ENCODE measurements around the gene ZNF324. TPM values are rescaled to one million over a fixed set of nuclear protein-coding genes. Genes with fewer than 3 reads are reported as not detected.

The ZNF324 gene
- total RNA-seq (2021; fragmentation: NEBNext Ultra II Directional; extraction: Animal tissue kit (Norgen Biotek cat#: 25700)) (5.8 and 6.4 TPM in 2 replicates), polyA plus RNA-seq (2011; rRNA removed) (5.1 and 6.7 TPM in 2 replicates), polyA minus RNA-seq (2011; rRNA and poly(A)+ RNA removed) (6.8 and 7.0 TPM in 2 replicates)
- polyA plus RNA-seq (2011; cell fraction: cytosol; rRNA removed) = 5.1 TPM
- polyA plus RNA-seq (2011; cell fraction: nucleus; rRNA removed) = 5.8 TPM
- polyA plus RNA-seq (2012, experiment 1 of 2) = 2.8 to 4.1 TPM (median 3.9 TPM) in 4 replicates
- polyA plus RNA-seq (2012, experiment 2 of 2) = 3.0 TPM
- polyA plus RNA-seq (2013, experiment 1 of 2) = 2.7 TPM
- polyA plus RNA-seq (2013, experiment 2 of 2) = 2.4 TPM
- 5.2 TPM for polyA minus RNA-seq (2011; cell fraction: cytosol; rRNA and poly(A)+ RNA removed)
- 18.8 TPM for polyA minus RNA-seq (2011; cell fraction: nucleus; rRNA and poly(A)+ RNA removed)
- long read RNA-seq, experiment 1, partial matches to known transcripts = 0 of 6 reads
- long read RNA-seq, experiment 1, other reads (novel, unspliced or antisense) = 6 of 6 reads
- long read RNA-seq, experiment 2 = 0 reads

GRCh38 chr19:58466760-58467589, at the start of gene ZNF324:
Gene ZNF324, plus strand, starts transcription at chr19:58467080. Its CDS starts 2,106 bp downstream, at chr19:58469186.
- Histone ChIP-seq H3K4me3 (ENCODE audit: extremely low read depth in 1 of 4, insufficient read depth in 2 of 4, low read depth in 3 of 4, low read length in 4 of 4) (peak within 1 kb of the TSS; percentile 48 to 86 (median 69)), H3K27me3 (replicated peaks in 1 of 4; ENCODE audit: control insufficient read depth in 3 of 4, extremely low read depth in 1 of 4, insufficient read depth in 3 of 4, low read length in 3 of 4) (no peaks in the 10 kb centered on the region), H3K4me2 (ENCODE audit: insufficient read depth in 1 of 2, low read depth in 2 of 2, low read length in 2 of 2) (peak within 1 kb of the TSS; percentile 54 to 83), H4K5ac (ENCODE audit: insufficient read length, low read depth, low read length) (no peak within 1 kb of the TSS), H3K23me2 (ENCODE audit: low read depth, low read length) (peaks cover 8% of the 10 kb centered on the region; the same call in 1 of the 2 replicates), H3K18ac (ENCODE audit: extremely low read depth, low read length) (0 out of 2 replicates have a peak within 1 kb of the TSS, but pooled peaks have one; percentile 88), H3K79me2 (ENCODE audit: control insufficient read depth in 1 of 2, insufficient read depth in 2 of 2, low read length in 2 of 2) (no peaks in the 10 kb centered on the region), H3K79me1 (ENCODE audit: low read depth, low read length) (peaks cover 6% of the 10 kb centered on the region; the same call in 1 of the 2 replicates), H3K4me1 (replicated peaks in 1 of 4; ENCODE audit: control insufficient read depth in 3 of 4, insufficient read depth in 4 of 4, low read length in 3 of 4) (no peaks in the 10 kb centered on the region), H2BK15ac (ENCODE audit: low read length) (0 out of 2 replicates have a peak within 1 kb of the TSS, but pooled peaks have one; percentile 49), H3K9me3 (ENCODE audit: insufficient read depth in 2 of 2, low read depth in 1 of 2, low read length in 1 of 2) (no peaks in the 10 kb centered on the region), H2AK5ac (ENCODE audit: low read depth, low read length) (no peak within 1 kb of the TSS), H2BK120ac (replicated peaks; ENCODE audit: low read depth, low read length) (no peak within 1 kb of the TSS), H3K36me3 (ENCODE audit: control insufficient read depth in 2 of 4, insufficient read depth in 4 of 4, low read length in 3 of 4) (peaks cover 0 to 4% (median under 1%) of the 10 kb centered on the region in 4 experiments; a peak in 3 of 8 replicates), H3K4ac (replicated peaks; ENCODE audit: insufficient read length, low read depth, low read length) (no peak within 1 kb of the TSS), H3K23ac (ENCODE audit: insufficient read length) (no peak within 1 kb of the TSS), H2BK12ac (ENCODE audit: low read depth, low read length) (no peak within 1 kb of the TSS; the same call in 1 of the 2 replicates), H4K8ac (ENCODE audit: extremely low read depth, insufficient read depth, low read length) (no peak within 1 kb of the TSS; the same call in 1 of the 2 replicates), H3K27ac (ENCODE audit: low read depth, low read length) (no peak within 1 kb of the TSS), H2BK20ac (ENCODE audit: low read length) (no peak within 1 kb of the TSS), H3K14ac (ENCODE audit: insufficient read length) (no peak within 1 kb of the TSS), H4K20me1 (replicated peaks in 1 of 2; ENCODE audit: control insufficient read depth in 1 of 2, insufficient read depth in 2 of 2, low read length in 2 of 2) (peaks cover 0 to 8% of the 10 kb centered on the region in 2 experiments), H3K9ac (replicated peaks in 1 of 4; ENCODE audit: extremely low read depth in 1 of 4, low read depth in 3 of 4, low read length in 3 of 4) (peak within 1 kb of the TSS in 3 of 4 experiments; percentile 29 to 60 (median 44); a peak in 4 of 7 replicates), H2BK5ac (ENCODE audit: low read depth, low read length) (no peak within 1 kb of the TSS), H4K91ac (replicated peaks; ENCODE audit: insufficient read length, low read length) (no peak within 1 kb of the TSS), H2AFZ (ENCODE audit: low read length) (peak within 1 kb of the TSS; percentile 97), H3K56ac (replicated peaks; ENCODE audit: insufficient read length, low read depth, low read length) (no peak within 1 kb of the TSS)
- CTCF ChIA-PET (ENCODE audit: partially characterized antibody) = interaction anchor here (1.2 kb wide), 1 partner anchor 51 kb away, joined by 3 read pairs; no protein-coding TSS in a partner anchor
- FAIRE-seq = no peak
- POLR2A ChIA-PET (ENCODE audit: partially characterized antibody) = interaction anchor here (0.7 to 3.3 kb wide), 3 partner anchors 8 to 78 kb away, joined by 3 to 10 read pairs (median 3); partner anchors contain the start of gene ZNF446
- peak; percentile 84 to 98 for DNase-seq (ENCODE audit: low read depth in 1 of 2, low spot score in 2 of 2)
- 1% methylated on average over 72 of the region's 92 CpGs; no CpG with 5 or more reads in 1 of the 2 experiments for WGBS, 2 experiments (ENCODE audit: extremely low coverage in 1 of 2, insufficient coverage in 1 of 2, insufficient read length in 1 of 2, insufficient replicate concordance in 2 of 2, low coverage in 1 of 2, low lambda C conversion rate in 2 of 2, missing lambda C conversion rate in 1 of 2)
- peak in 1 of 2 experiments; percentile 93; a peak in 2 of 4 replicates for TF ChIP-seq SIN3A (conservative IDR thresholded peaks at IDR 0.05 in 1 of 2, IDR thresholded peaks at IDR 0.05 in 1 of 2; ENCODE audit: low read depth in 1 of 2, low read length in 2 of 2)
- TF ChIP-seq ATF3 (IDR thresholded peaks at IDR 0.05; ENCODE audit: insufficient read depth, low read depth, low read length) = no peak
- TF ChIP-seq NRF1 (IDR thresholded peaks at IDR 0.05; ENCODE audit: low read depth, low read length) = no peak; the same call in 1 of the 2 replicates
- TF ChIP-seq RBBP5 (IDR thresholded peaks at IDR 0.05; ENCODE audit: borderline replicate concordance, low read depth, low read length) = no peak
- peak; percentile 95 for TF ChIP-seq USF2 (IDR thresholded peaks at IDR 0.05; ENCODE audit: low read length)
- no peak for TF ChIP-seq BRCA1 (IDR thresholded peaks at IDR 0.05; ENCODE audit: low read depth, low read length)
